ENCODE results near the gene TRPM7. TPM values are rescaled to one million over a fixed set of nuclear protein-coding genes. Genes with fewer than 3 reads are reported as not detected.

Gene TRPM7
- total and polyA plus RNA-seq, 2 of the 13 experiments (the other 11 are each of a cell fraction or from before 2014, with no cell fraction given): 11.0 to 36.0 TPM

DNA sequence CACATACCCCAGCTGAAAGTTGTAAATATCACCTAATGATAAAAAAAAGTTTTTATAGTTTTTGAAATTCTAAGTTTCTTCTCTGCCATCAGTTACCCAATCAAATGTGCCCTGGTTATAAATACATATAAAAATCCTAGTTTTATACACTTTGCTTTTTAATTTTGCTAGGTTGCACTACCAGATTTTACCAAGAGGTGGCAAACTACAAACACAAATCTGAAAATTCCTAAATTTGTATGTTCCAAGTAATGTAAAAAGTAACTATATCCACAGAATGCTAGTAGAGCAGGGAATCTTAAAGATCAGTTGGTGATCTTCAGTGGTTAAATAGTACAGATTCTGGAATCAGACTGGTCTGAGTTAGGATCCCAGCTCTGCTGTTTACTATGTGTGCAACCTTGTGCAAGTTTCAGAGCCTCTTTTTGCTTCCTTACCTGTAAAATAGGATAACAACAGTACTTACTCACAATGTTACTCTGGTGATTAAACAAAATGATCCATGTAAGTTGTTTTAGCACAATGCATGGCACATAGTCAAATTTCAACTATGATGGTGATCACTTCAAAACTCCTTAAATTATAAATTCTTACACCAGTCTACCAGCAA, 11.0 kb downstream of the TRPM7 start (continued):
- TF ChIP-seq FOXO1 (CRISPR knock-in tag; IDR thresholded peaks at IDR 0.05) (no peak), ZNF552 (CRISPR knock-in tag; IDR thresholded peaks at IDR 0.05; ENCODE audit: borderline replicate concordance) (no peak), ZBTB10 (CRISPR knock-in tag; IDR thresholded peaks at IDR 0.05; ENCODE audit: borderline replicate concordance) (no peak), NR2F6 (IDR thresholded peaks at IDR 0.05) (no peak), NR2F6 (CRISPR knock-in tag; IDR thresholded peaks at IDR 0.05) (no peak), ZNF773 (CRISPR knock-in tag; IDR thresholded peaks at IDR 0.05; ENCODE audit: borderline replicate concordance) (no peak), DR1 (CRISPR knock-in tag; IDR thresholded peaks at IDR 0.05) (no peak), ZNF7 (CRISPR knock-in tag; IDR thresholded peaks at IDR 0.05) (peak; percentile 12; the same call in 1 of the 2 replicates), SMC3 (IDR thresholded peaks at IDR 0.05; ENCODE audit: low read length) (peak; percentile 48), STAG1 (CRISPR knock-in tag; IDR thresholded peaks at IDR 0.05) (peak; percentile 73), ZFAT (CRISPR knock-in tag; conservative IDR thresholded peaks at IDR 0.05) (no peak), NAIF1 (CRISPR knock-in tag; IDR thresholded peaks at IDR 0.05; ENCODE audit: borderline replicate concordance) (no peak), ZNF724P (CRISPR knock-in tag; IDR thresholded peaks at IDR 0.05; ENCODE audit: borderline replicate concordance) (no peak), ZNF136 (CRISPR knock-in tag; IDR thresholded peaks at IDR 0.05; ENCODE audit: low read depth) (no peak), SOX5 (CRISPR knock-in tag; IDR thresholded peaks at IDR 0.05; ENCODE audit: borderline replicate concordance) (no peak)
- TF ChIP-seq, protein P1, sequence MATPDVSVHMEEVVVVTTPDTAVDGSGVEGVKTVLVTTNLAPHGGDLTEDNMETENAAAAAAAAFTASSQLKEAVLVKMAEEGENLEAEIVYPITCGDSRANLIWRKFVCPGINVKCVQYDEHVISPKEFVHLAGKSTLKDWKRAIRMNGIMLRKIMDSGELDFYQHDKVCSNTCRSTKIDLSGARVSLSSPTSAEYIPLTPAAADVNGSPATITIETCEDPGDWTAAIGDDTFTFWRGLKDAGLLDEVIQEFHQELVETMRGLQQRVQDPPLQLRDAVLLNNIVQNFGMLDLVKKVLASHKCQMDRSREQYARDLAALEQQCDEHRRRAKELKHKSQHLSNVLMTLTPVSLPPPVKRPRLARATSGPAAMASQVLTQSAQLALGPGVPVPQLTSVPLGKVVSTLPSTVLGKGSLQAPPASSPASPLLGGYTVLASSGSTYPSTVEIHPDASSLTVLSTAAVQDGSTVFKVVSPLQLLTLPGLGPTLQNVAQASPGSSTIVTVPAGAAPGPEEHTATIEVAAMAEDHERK (CRISPR knock-in tag; IDR thresholded peaks at IDR 0.05; ENCODE audit: low read depth): no peak
- TF ChIP-seq, protein P2, sequence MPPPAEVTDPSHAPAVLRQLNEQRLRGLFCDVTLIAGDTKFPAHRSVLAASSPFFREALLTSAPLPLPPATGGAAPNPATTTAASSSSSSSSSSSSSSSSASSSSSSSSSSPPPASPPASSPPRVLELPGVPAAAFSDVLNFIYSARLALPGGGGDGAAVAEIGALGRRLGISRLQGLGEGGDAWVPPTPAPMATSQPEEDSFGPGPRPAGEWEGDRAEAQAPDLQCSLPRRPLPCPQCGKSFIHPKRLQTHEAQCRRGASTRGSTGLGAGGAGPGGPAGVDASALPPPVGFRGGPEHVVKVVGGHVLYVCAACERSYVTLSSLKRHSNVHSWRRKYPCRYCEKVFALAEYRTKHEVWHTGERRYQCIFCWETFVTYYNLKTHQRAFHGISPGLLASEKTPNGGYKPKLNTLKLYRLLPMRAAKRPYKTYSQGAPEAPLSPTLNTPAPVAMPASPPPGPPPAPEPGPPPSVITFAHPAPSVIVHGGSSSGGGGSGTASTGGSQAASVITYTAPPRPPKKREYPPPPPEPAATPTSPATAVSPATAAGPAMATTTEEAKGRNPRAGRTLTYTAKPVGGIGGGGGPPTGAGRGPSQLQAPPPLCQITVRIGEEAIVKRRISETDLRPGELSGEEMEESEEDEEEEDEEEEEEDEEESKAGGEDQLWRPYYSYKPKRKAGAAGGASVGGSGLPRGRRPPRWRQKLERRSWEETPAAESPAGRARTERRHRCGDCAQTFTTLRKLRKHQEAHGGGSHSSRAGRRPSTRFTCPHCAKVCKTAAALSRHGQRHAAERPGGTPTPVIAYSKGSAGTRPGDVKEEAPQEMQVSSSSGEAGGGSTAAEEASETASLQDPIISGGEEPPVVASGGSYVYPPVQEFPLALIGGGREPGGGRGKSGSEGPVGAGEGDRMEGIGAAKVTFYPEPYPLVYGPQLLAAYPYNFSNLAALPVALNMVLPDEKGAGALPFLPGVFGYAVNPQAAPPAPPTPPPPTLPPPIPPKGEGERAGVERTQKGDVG (CRISPR knock-in tag; IDR thresholded peaks at IDR 0.05; ENCODE audit: borderline replicate concordance): no peak
- TF ChIP-seq, protein P3, sequence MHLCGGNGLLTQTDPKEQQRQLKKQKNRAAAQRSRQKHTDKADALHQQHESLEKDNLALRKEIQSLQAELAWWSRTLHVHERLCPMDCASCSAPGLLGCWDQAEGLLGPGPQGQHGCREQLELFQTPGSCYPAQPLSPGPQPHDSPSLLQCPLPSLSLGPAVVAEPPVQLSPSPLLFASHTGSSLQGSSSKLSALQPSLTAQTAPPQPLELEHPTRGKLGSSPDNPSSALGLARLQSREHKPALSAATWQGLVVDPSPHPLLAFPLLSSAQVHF (CRISPR knock-in tag; IDR thresholded peaks at IDR 0.05): no peak
- TF ChIP-seq, protein P4, sequence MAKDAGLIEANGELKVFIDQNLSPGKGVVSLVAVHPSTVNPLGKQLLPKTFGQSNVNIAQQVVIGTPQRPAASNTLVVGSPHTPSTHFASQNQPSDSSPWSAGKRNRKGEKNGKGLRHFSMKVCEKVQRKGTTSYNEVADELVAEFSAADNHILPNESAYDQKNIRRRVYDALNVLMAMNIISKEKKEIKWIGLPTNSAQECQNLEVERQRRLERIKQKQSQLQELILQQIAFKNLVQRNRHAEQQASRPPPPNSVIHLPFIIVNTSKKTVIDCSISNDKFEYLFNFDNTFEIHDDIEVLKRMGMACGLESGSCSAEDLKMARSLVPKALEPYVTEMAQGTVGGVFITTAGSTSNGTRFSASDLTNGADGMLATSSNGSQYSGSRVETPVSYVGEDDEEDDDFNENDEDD (CRISPR knock-in tag; IDR thresholded peaks at IDR 0.05; ENCODE audit: borderline replicate concordance): no peak
- TF ChIP-seq, protein P5, sequence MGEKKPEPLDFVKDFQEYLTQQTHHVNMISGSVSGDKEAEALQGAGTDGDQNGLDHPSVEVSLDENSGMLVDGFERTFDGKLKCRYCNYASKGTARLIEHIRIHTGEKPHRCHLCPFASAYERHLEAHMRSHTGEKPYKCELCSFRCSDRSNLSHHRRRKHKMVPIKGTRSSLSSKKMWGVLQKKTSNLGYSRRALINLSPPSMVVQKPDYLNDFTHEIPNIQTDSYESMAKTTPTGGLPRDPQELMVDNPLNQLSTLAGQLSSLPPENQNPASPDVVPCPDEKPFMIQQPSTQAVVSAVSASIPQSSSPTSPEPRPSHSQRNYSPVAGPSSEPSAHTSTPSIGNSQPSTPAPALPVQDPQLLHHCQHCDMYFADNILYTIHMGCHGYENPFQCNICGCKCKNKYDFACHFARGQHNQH (CRISPR knock-in tag; IDR thresholded peaks at IDR 0.05): no peak
